ENCODE results near the gene MICALL2. TPM values are rescaled to one million over a fixed set of nuclear protein-coding genes. Genes with fewer than 3 reads are reported as not detected.
"Not testable (repeated sequence)": the region's sequence is repeated elsewhere in the genome, so short reads cannot be mapped to it uniquely, and the experiment has no call there.

Gene MICALL2
- total RNA-seq, 1 experiment from 2014 or later: 11.1 TPM

GRCh38 chr7:1447551-1448244, 11.6 kb downstream of the MICALL2 start:
- DNase-seq (ENCODE audit: low read depth): no peak

GRCh38 chr7:1447112-1447511, 12.2 kb downstream of the MICALL2 start:
- DNase-seq (ENCODE audit: low read depth): no peak

GRCh38 chr7:1446620-1447032, 12.6 kb downstream of the MICALL2 start:
- DNase-seq (ENCODE audit: low read depth): no peak

- DNase-seq (ENCODE audit: low read depth): not testable (repeated sequence)
Measured at GRCh38 chr7:1446026-1446425, 13.2 kb downstream of the MICALL2 start.

- no peak for DNase-seq (ENCODE audit: low read depth)
Measured at GRCh38 chr7:1445341-1445740, 13.9 kb downstream of the MICALL2 start.

GRCh38 chr7:1444925-1445322, 14.3 kb downstream of the MICALL2 start:
- no peak for DNase-seq (ENCODE audit: low read depth)

- no peak for DNase-seq (ENCODE audit: low read depth)
Measured at GRCh38 chr7:1444214-1444924, 14.9 kb downstream of the MICALL2 start.

GRCh38 chr7:1443587-1444200, 15.6 kb downstream of the MICALL2 start:
- not testable (repeated sequence) for DNase-seq (ENCODE audit: low read depth)

GRCh38 chr7:1442355-1443124, 16.7 kb downstream of the MICALL2 start:
- no peak for DNase-seq (ENCODE audit: low read depth)

GRCh38 chr7:1441615-1442354, 17.5 kb downstream of the MICALL2 start:
- DNase-seq (ENCODE audit: low read depth): no peak

GRCh38 chr7:1440620-1441019, 18.6 kb downstream of the MICALL2 start:
- DNase-seq (ENCODE audit: low read depth): no peak

- DNase-seq (ENCODE audit: low read depth): no peak
Measured at GRCh38 chr7:1439373-1440363, 19.6 kb downstream of the MICALL2 start.

- DNase-seq (ENCODE audit: low read depth): no peak
Measured at GRCh38 chr7:1438821-1439220, 20.4 kb downstream of the MICALL2 start.

GRCh38 chr7:1438208-1438607, 21.1 kb downstream of the MICALL2 start:
- no peak for DNase-seq (ENCODE audit: low read depth)

GRCh38 chr7:1437155-1437880, 22.0 kb downstream of the MICALL2 start:
- DNase-seq (ENCODE audit: low read depth): no peak

GRCh38 chr7:1436608-1437007, 22.7 kb downstream of the MICALL2 start:
- no peak for DNase-seq (ENCODE audit: low read depth)

GRCh38 chr7:1434891-1435670, 24.2 kb downstream of the MICALL2 start:
- DNase-seq (ENCODE audit: low read depth): no peak

- DNase-seq (ENCODE audit: low read depth): no peak
Measured at GRCh38 chr7:1434165-1434718, 25.0 kb downstream of the MICALL2 start.
